Heart right ventricle (tissue), 16 donors: ENCODE results near the gene ACSS1. TPM values are rescaled to one million over a fixed set of nuclear protein-coding genes. Genes with fewer than 3 reads are reported as not detected.

Source experiments
- ATAC-seq, 8 donors: fragments of 200-7000 bp; cut with Tn5 transposase; one replicate each; pipeline ENCODE4 v1.9.1; 2020; ENCODE audit warnings: mild to moderate bottlenecking in 8 of 8, moderate library complexity in 8 of 8, moderate number of reproducible peaks in 1 of 8
- DNase-seq, 2 donors: peaks; one replicate each; pipeline ENCODE4 v3.0.0-alpha.2; 2020
- H3K27ac ChIP-seq, 10 donors: fragments of 200-600 bp; sonication (generic) in 2 of 10; one replicate each; pipeline versions ENCODE4 v1.5.0 to v1.8.0; 2020 to 2022; ENCODE audit warnings: mild to moderate bottlenecking in 3 of 10
- H3K27me3 ChIP-seq, 7 donors: fragments of 200-600 bp; one replicate each; pipeline ENCODE4 v1.8.0; 2021 to 2022; ENCODE audit warnings: mild to moderate bottlenecking in 2 of 7
- H3K36me3 ChIP-seq, 9 donors: fragments of 200-600 bp; sonication (generic) in 1 of 9; one replicate each; pipeline versions ENCODE4 v1.5.0 to v1.8.0; 2020 to 2022; ENCODE audit warnings: mild to moderate bottlenecking in 2 of 9
- H3K4me1 ChIP-seq, 9 donors: fragments of 200-600 bp; sonication (generic) in 1 of 9; one replicate each; pipeline versions ENCODE4 v1.5.0 to v1.8.0; 2020 to 2022; ENCODE audit warnings: mild to moderate bottlenecking in 4 of 9
- H3K4me3 ChIP-seq, 10 donors: fragments of 200-600 bp; sonication (generic) in 2 of 10; one replicate each; pipeline versions ENCODE4 v1.5.0 to v1.8.0; 2020 to 2022; ENCODE audit warnings: mild to moderate bottlenecking in 7 of 10, moderate library complexity in 2 of 10
- H3K9me3 ChIP-seq, 11 donors: fragments of 200-600 bp in 10 of 11; sonication (generic) in 2 of 11; one replicate each; pipeline versions ENCODE4 v1.5.0 to v1.8.0; 2013 to 2022; ENCODE audit warnings: mild to moderate bottlenecking in 2 of 11, control low read depth in 1 of 11, moderate library complexity in 1 of 11
- CTCF ChIP-seq, 9 donors: fragments of 200-600 bp; sonication (generic) in 2 of 9; IDR thresholded peaks; one replicate each; pipeline versions ENCODE4 v1.5.0 to v1.8.0; 2021 to 2022; ENCODE audit warnings: antibody characterized with exemption in 9 of 9, mild to moderate bottlenecking in 5 of 9, moderate library complexity in 1 of 9
- WGBS, 2 donors: extraction: QIAGEN DNeasy Blood & Tissue Kit; methylation state at CpG; one replicate each; pipeline ENCODE4 v1.1.7; 2013; ENCODE audit warnings: inconsistent platforms in 1 of 2; 5-methylcytosine and 5-hydroxymethylcytosine counted together
- intact Hi-C, 10 donors: fragments of 100-400 bp; cut with DNase I; formaldehyde crosslinking; loops; one replicate each; pipeline versions ENCODE4 v1.11.1 to v1.14.2; 2022
- polyA plus RNA-seq, 2 donors: library from polyadenylated mRNA; stranded (reverse); fragments of 200-250 nt; gene quantifications; one replicate each; pipeline ENCODE4 v1.2.3, GENCODE V29; 2013
- total RNA-seq, 10 donors: library from RNA; stranded (reverse); fragmentation: NEBNext Ultra II Directional in 3 of 10; extraction: Animal tissue kit (Norgen Biotek cat#: 25700) in 3 of 10; gene quantifications; one replicate each; pipeline versions ENCODE4 v1.2.1 to v1.2.4, GENCODE V29; 2021 to 2023
- donor health status: Arrhythmogenic right ventricular cardiomyopathy.
- donor health status: ischemic (EF 13 %, LVEDD 7.1; RV severe dilation, severe dysfunction).
- donor health status: healthy with polysubstance abuse.
- donor health status: DM: no; HTN: yes; CAD: no.
- donor health status: DM: no; HTN: no; CAD: no.
- donor health status: ischemic (EF 25% LVEDD 6.9; RV normal size, moderate dysfunction).
- donor health status: ischemic (EF 25% LVEDD 5.7; RV mildly dilated, moderate dysfunction).
- donor health status: healthy.
- donor health status: DM: yes; HTN: yes; CAD: no.
- donor health status: Ischemic cardiomyopathy.
- donor health status: ischemic (EF 35%, LVEDD 5.7; RV mildly dilated, moderate dysfunction).
- donor health status: nonischemic (EF 11% LVEDD 7.7; RV severe dilation, severe dysfunction).
- donor health status: DM: yes; HTN: yes; CAD: no.
- donor health status: PGD.
- donor health status: ischemic (EF 29% LVEDD 5.4; RV normal size, mild dysfunction).
- donor health status: nonischemic (EF 23%, LVEDD 6.1; RV moderate dilation, normal function).

ACSS1 gene
- total and polyA plus RNA-seq, 12 donors = 29.7 to 114 (median 84.9) TPM

DNA sequence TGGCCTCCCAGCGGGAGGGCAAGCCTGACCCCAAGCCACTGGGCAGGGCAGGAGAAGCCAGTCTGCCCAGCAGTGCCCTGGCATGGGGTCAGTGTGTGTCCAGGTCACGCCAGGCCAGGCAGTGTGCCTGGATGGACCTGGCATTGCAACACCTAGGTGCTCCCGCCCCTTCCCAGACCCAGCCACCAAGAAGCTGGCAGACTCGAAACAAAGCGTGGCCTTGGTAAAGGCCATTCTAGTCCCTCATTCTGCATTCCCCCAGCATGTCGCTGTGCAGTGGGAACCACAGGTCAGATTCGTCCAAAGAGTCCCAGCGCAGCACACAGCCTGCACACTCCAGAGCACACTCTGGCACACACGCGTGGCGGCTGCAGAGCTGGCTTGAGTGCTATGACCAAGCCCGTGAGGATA, 46.1 kb downstream of the ACSS1 start:
- Histone ChIP-seq H3K9me3 (no peaks in the 10 kb centered on the region), H3K36me3 (peaks cover 0 to 100% (median 68%) of the 10 kb centered on the region in 9 donors), H3K27me3 (no peaks in the 10 kb centered on the region), H3K27ac (peak overlapping the region in 3 of 10 donors; percentile 8 to 43 (median 20)), H3K4me3 (no peak overlapping the region), H3K4me1 (peaks cover 0 to 42% (median 10%) of the 10 kb centered on the region in 9 donors)
- no peak for TF ChIP-seq CTCF (IDR thresholded peaks at IDR 0.05)
- no peak for DNase-seq
- intact Hi-C loops = no loop called here
- peak in 1 of 8 donors; percentile 52 for ATAC-seq
- WGBS, 2 donors = 88 to 94% methylated on average over 12 of the region's 12 CpGs

DNA sequence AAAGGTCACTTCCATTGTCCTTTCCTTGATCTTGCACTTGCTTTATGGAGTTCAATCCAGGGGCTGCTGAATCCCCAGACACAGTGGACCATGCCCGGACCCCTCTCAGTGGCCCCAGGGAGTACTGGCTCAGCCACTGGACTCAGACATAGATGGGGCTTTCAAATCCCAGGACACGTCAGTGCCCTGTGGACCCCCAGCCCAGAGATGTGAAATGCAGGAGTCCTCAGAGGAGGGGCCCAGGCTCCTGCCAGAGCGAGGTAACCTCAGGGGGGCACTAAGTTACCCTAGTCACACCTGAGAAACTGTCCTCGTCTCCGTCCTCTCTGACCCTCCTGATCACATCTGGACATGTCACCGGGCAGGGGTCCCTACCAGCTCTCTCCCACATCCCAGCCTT, 46.7 kb downstream of the ACSS1 start:
- no peaks in the 10 kb centered on the region for H3K9me3 ChIP-seq
- intact Hi-C loops = no loop called here
- peaks cover 0 to 47% (median 14%) of the 10 kb centered on the region in 9 donors for H3K4me1 ChIP-seq
- WGBS, 2 donors = 95 to 98% methylated on average over 6 of the region's 6 CpGs
- H3K36me3 ChIP-seq = peaks cover 0 to 100% (median 66%) of the 10 kb centered on the region in 9 donors
- H3K27ac ChIP-seq = peak overlapping the region in 2 of 10 donors; percentile 20 to 43
- H3K4me3 ChIP-seq = no peak overlapping the region
- no peak for TF ChIP-seq CTCF (IDR thresholded peaks at IDR 0.05)
- DNase-seq (no peak), ATAC-seq (no peak)
- no peaks in the 10 kb centered on the region for H3K27me3 ChIP-seq

- intact Hi-C loops = no loop called here
- H3K4me1 ChIP-seq = peaks cover 0 to 64% (median 18%) of the 10 kb centered on the region in 9 donors
- DNase-seq (no peak), ATAC-seq (peak; percentile 54 to 78 (median 63))
- peaks cover 0 to 97% (median 64%) of the 10 kb centered on the region in 9 donors for H3K36me3 ChIP-seq
- H3K27me3 ChIP-seq = no peaks in the 10 kb centered on the region
- H3K9me3 ChIP-seq = no peaks in the 10 kb centered on the region
- H3K4me3 ChIP-seq = no peak overlapping the region
- no peak for TF ChIP-seq CTCF (IDR thresholded peaks at IDR 0.05)
- peak overlapping the region in 9 of 10 donors; percentile 24 to 72 (median 53) for H3K27ac ChIP-seq
- 70 to 74% methylated on average over 10 of the region's 10 CpGs for WGBS, 2 donors
Observed at GRCh38 chr20:25009218-25010145, 48.5 kb downstream of the ACSS1 start.

DNA sequence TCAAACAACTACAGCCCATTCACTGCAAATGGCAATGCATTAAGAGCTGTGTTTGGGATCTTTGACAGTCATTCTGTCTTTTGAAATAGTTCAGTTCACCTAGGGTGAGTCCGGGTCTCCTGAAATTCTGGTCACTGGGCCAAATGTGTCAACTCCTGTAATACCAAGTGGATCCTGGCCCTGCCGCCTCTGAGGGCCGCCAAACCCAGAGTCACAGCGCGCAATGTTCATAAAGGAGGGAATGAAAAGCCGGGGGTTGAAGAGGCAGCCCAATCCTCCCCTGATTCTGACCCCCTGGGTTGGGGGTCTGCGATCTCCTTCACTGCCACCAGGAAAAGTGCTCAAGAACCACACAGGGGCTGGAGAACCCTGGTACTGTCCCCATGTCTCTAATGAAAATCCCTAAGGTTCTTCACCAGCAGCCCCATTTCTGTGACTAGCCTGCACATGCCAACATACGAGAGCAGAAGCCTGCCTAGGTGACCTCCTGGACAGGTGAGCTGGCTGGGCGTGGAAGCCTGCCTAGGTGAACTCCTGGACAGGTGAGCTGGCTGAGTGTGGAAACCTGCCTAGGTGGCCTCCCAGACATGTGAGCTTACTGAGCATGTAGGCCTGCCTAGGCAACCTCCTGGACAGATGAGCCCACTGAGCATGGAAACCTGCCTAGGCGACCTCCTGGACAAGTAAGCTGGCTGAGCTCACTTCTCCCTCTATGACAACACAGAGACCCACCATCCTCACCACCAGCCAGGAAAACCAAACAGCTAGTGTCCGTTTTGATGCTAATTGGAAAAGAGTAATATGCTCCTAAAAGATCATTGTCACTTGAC, 49.3 kb downstream of the ACSS1 start:
- DNase-seq (no peak), ATAC-seq (peak in 1 of 8 donors; percentile 23)
- WGBS, 2 donors = 81 to 89% methylated on average over 11 of the region's 11 CpGs

More for the DNA sequence above, 49.3 kb downstream of the ACSS1 start:
- Histone ChIP-seq H3K4me1 (peaks cover 0 to 64% (median 18%) of the 10 kb centered on the region in 9 donors), H3K27me3 (no peaks in the 10 kb centered on the region), H3K36me3 (peaks cover 0 to 97% (median 56%) of the 10 kb centered on the region in 9 donors), H3K4me3 (no peak overlapping the region), H3K27ac (peak overlapping the region in 6 of 10 donors; percentile 4 to 60 (median 24)), H3K9me3 (no peaks in the 10 kb centered on the region)
- TF ChIP-seq CTCF (IDR thresholded peaks at IDR 0.05) = no peak
- intact Hi-C loops = no loop called here
